HG02970 (cell line): Measurements from ENCODE around the gene LDB3.
A peak's percentile ranks its signal among the peaks of the same experiment; 100 is the strongest.
"Not testable (repeated sequence)": the region's sequence is repeated elsewhere in the genome, so short reads cannot be mapped to it uniquely, and the experiment has no call there.

Source experiments
- ATAC-seq: cut with Tn5 transposase; IDR thresholded peaks from one replicate; pipeline ENCODE4 v1.9.1; 2021; ENCODE audit warnings: mild to moderate bottlenecking, moderate library complexity, moderate number of reproducible peaks; ENCODE audit not compliant: unreplicated experiment, low FRiP score

Gene LDB3, protein sequence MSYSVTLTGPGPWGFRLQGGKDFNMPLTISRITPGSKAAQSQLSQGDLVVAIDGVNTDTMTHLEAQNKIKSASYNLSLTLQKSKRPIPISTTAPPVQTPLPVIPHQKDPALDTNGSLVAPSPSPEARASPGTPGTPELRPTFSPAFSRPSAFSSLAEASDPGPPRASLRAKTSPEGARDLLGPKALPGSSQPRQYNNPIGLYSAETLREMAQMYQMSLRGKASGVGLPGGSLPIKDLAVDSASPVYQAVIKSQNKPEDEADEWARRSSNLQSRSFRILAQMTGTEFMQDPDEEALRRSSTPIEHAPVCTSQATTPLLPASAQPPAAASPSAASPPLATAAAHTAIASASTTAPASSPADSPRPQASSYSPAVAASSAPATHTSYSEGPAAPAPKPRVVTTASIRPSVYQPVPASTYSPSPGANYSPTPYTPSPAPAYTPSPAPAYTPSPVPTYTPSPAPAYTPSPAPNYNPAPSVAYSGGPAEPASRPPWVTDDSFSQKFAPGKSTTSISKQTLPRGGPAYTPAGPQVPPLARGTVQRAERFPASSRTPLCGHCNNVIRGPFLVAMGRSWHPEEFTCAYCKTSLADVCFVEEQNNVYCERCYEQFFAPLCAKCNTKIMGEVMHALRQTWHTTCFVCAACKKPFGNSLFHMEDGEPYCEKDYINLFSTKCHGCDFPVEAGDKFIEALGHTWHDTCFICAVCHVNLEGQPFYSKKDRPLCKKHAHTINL

DNA sequence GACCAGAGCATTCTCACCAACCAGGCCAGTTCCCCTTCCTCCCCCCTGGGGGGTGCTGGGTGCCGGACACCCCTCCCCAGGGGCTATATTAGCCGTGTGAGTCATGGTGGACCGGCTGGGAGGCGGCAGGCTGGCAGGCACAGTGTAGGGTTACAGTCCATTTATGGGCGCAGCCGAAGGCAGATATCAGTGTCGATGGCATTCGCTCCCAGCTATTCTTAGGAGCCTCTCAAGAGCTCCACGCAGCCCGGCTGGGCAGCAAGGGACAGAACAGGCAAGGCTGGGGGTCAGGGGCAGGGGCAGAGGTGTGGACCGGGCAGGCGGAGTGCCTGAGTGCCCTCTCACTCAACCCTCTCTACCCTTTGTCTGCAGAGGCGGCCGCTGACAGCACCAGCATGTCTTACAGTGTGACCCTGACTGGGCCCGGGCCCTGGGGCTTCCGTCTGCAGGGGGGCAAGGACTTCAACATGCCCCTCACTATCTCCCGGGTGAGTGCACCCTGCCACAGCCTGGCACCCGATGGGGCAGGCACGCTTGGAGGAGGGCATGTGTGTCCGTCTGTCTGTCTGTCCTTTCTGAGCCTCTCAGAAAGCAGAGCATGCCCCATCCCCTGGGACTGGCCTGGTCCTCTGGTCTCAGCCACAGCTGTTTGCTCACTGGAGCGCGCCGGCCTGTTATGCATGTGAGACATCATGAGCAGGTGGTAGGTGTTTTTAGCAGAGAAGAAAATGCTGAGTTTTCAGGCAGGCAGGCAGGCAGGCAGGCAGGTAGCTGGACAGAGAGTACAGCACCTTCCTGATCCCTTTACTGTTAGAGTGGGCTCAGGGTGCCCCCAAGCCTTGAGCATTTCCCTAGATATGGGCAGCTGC is at the start of gene LDB3:
TSS of gene LDB3 (plus strand) at position 215 of the 869 bp plus-strand sequence. CDS start at position 396, 181 bp downstream.
- ATAC-seq, result no peak

DNA sequence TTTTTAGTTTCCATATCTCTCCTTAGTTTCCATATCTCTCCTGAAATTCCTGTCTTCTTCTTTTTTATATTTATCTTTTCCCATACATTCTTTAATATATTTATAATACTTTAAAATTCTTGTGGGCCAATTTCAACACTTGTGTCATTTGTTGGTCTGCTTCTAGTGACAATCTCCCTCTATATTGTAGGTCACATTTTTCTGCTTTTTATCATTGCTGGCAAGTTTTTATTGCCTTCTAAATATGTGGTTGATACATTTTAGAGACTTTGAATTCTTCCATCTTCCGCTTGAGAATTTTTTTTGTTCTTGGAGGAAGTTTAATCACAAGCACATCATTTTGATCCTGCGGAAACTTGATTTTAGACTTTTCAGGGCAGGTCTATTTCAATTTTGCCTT is 40.0 kb upstream of the LDB3 start:
- ATAC-seq, result no peak

DNA sequence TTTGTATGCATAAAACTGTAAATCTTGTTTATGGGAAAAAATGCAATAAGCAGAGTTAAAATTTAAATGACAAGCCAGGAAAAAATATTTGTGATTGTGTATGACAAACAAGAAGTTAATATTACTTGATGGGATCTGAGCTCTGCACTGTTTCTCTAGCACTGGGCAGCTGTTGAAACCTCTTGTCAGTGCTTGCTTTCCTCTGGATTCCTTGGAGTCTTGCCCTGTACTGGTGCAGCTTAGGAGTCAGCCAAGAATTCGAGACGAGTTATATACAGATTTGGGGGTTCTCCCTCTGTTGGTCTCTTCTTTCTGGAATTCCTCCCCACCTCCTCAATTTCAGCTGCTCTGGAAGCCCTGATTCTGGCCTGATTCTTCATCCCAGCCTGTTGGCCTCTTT is 38.2 kb upstream of the LDB3 start:
- ATAC-seq, result no peak

DNA sequence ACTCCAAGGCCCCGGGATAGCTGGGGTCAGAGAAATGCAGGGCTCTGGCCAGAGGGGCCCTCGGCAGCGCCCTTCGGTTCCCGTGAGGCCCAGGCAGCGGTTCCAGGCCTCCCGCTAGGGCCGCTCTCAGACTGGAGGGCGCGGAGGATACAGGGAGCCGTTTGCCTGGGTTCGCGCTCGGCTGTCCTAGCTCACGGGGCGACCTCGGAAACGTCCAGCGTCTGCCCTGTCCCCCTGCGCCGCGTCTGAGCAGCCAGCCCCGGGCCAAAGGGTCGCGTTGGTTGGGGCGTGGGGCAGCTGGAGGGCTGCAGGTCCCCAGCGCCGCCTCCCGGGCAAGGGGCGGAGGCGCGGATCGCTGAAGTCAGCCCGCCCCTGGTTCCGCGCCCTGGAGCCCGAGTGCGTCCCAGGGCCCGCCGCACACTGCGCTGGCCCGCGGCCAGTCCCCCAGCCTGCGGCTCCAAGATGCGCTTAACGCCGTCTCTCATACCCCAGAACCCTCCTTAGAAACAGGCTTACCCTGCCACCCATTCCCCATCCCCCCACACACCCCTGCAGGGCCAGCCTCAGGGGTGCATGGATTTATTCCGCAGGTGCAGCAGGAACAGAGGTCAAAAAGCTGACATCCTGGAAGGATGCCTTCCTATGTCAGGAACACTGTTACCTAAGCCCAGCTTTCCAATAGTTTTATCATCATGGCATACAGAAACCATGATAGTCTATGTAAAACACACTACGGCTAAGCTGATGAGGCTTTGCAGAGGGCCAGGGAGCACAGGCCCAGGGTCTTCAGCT is 36.1 kb upstream of the LDB3 start:
- no peak for ATAC-seq

DNA sequence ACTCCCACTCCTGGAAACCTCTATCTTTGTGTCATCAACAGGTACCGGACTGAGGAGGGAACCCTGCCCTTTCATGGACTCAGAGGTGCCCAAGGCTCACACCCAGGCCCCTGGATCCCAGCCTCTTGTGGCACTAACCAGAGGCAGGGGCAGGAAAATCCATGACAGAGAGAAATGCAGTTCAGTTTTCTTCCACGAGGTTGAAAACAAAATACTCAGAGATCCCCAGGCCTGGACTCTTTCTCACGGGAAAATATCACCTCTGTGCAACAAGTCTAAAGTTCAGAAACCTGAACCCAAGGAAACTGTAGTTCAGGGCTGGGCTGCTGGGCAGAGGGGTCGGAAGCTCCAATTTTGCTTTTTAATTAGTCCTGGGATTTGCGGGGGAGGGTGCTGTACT is 35.4 kb upstream of the LDB3 start:
- no peak for ATAC-seq

DNA sequence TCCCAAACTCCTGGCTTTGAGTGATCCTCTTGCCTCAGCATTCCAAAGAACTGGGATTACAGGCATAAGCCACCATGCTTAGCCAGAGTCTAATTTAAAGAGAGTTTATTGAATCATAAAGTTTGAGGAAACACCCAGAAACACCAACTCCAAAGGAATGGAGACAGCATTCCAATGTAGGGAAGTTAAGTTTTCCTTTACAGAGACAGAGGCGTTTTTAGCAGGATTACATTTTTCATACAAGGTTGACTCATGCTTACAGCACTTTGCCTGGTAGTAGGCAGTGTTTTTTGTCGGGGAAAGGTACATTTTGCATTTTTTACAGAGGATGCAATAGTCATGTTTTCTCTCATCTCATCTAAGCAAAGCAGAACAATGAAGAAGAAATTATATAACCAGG is 32.9 kb upstream of the LDB3 start:
- no peak for ATAC-seq

DNA sequence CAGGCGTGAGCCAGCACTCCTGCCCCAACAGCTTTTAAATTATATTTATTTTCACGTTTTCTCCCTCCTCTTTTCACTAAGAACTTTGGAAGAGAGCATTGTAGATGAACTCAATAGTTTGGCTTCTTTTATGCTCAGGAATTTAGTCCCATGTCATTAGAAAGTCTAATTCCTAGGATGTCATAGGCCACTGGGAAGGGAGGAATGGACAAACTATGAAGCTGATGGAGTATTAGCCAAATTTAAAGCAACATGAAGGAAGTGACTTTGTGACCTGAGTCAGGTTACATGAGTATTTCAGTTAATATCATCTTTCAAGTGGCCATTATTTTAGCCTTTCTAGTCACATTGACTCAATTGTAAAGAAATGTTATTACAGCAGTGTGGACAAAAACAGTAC is 32.0 kb upstream of the LDB3 start:
- no peak for ATAC-seq

DNA sequence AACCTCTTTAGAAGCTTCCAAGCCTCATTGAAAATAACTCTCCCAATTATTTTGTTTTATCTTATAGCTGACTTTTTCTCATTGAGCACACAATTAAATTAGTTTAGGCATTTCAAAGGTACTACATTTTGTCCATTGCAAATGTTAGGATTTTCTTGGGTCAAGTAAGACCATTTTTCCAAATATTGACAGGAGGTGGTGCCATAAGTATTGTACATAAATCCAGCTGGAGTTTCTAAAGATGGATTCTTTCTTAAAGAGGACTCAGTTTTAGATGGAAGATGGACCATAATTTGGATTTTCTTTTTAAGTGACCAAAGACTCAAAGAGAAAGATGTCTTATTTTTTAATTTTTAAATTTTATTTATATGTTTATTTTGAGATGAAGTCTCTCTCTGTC is 26.3 kb upstream of the LDB3 start:
- ATAC-seq, result no peak

DNA sequence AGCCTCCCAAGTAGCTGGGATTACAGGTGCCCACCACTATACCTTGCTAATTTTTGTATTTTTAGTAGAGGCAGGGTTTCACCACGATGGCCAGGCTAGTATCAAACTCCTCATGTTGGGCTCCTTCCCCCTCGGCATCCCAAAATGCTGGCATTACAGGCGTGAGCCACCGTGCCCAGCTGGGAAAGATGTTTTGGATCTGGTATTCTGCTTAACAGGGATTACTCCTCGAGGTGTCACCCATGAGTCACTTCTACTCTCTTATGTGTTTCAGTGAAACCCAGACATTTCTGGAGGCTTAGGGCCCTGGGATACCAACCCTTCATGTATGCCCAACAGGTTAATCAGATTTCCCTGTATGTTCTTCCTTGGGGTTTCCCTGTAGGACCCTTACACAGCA is 25.8 kb upstream of the LDB3 start:
- ATAC-seq, result no peak

DNA sequence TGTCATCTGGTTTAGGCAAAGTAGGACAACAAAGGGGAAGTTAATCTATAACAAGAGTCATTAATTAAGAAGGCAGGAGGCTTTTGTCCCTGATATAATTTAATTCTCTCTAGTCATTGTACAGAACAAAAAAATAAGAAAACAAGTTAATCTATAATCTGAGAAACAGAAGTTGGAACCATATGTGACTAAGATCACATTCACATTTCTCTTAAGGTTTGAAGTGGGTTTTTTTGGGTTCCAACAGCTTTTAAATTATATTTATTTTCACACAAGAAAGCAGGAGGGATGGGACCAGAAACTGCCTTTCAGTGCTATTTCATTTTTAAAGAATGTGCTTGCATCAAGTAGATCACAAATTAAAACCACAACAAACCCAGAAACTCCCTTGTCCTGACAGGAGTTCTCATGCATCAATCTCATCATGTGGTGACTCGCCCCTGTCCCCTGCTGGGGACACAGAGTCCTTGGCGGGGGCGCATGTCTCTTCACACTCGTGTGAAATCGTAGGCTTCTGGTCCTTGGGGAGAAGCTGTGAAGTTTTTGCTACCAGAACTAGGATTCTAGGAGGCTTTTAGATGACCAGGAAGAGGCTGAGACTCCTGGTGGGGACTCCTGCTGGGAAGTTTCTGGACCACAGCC is 24.0 kb upstream of the LDB3 start:
- peak; percentile 47 for ATAC-seq

DNA sequence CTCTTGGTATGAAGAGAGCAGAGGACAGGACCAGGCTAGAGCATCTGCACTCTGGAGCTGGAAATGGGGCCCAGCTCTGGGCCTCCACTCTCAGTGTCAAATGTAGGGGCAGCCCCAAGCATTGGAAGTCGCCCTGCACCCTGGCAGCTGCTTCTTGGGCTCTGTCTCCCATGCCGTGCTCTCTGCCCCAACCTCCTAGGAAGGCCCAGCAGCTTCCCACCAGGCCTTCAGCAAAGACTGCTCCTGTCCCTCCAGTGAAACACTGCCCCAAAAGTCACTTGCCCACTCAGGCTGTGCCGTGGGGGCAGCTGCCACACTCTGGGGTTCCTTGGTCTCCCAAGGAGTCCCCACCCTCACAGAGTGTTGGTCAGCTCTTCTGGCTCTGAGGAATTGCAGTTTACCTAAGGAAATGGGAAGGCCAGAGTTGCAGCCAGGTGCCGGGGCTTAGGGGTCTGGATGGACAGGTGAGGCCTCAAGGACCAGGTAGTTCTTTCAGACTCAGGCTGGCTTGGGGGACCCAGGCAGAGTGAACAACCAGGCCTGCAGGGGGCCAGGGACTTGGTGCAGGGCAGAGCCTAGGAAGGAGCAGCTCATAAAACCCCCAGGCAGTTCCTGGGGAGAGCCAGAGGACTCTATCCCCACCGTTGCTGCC is 23.4 kb upstream of the LDB3 start:
- ATAC-seq, result peak; percentile 22

DNA sequence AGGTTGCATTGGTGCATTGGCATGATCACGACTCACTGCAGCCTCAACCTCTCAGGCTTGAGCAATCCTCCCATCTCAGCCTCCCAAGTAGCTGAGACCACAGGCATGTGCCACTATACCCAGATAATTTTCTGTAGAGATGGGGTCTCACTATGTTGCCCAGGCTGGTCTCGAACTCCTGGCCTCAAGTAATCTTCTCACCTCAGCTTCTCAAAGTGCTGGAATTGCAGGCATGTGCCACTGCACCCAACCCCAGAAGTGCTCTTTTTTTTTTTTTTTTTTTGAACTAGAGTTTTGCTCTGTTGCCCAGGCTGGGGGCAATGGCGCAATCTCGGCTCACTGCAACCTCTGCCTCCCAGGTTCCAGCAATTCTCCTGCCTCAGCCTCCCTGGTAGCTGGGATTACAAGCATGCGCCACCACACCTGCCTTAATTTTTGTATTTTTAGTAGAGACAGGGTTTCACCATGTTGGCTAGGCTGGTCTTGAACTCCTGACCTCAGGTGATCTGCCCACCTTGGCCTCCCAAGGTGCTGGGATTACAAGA is 22.6 kb upstream of the LDB3 start:
- not testable (repeated sequence) for ATAC-seq

DNA sequence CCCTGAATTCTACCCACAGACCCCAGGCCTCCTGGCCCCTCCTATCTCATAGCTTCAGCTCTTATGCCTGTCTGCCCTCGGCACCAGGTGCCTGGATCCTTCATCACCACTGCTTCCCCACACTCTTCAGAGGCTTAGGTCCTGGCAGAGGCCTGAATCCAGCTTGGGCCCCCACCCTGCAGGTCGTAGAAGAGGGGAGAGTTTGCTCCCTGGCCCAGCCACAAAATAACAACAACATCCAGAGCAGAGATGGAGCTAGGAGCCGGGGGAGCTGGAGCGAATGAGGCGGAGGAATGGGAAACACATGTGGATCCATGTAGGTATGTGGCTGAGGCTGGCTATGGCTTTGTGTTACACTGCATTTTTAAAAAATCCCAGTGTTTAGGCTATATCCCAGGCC is 21.8 kb upstream of the LDB3 start:
- no peak for ATAC-seq

DNA sequence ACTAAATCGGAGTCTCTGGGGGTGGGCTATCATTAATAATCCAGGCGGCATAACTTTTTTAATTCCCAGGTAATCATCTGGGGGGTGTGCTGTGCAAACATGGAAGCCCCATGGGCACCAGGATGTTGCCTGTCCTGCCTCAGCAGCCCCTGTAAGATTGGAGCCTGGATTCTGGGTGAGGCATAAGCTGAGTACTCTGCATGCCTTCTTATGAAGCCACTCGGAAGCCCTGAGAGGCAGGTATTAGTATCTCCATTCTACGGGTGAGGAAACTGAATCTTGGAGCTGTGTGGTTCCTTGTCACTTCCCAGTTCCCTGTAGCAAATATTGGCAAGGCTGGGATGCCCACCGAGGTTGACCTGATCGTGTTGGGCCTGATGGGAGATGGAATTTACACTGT is 21.4 kb upstream of the LDB3 start:
- no peak for ATAC-seq

DNA sequence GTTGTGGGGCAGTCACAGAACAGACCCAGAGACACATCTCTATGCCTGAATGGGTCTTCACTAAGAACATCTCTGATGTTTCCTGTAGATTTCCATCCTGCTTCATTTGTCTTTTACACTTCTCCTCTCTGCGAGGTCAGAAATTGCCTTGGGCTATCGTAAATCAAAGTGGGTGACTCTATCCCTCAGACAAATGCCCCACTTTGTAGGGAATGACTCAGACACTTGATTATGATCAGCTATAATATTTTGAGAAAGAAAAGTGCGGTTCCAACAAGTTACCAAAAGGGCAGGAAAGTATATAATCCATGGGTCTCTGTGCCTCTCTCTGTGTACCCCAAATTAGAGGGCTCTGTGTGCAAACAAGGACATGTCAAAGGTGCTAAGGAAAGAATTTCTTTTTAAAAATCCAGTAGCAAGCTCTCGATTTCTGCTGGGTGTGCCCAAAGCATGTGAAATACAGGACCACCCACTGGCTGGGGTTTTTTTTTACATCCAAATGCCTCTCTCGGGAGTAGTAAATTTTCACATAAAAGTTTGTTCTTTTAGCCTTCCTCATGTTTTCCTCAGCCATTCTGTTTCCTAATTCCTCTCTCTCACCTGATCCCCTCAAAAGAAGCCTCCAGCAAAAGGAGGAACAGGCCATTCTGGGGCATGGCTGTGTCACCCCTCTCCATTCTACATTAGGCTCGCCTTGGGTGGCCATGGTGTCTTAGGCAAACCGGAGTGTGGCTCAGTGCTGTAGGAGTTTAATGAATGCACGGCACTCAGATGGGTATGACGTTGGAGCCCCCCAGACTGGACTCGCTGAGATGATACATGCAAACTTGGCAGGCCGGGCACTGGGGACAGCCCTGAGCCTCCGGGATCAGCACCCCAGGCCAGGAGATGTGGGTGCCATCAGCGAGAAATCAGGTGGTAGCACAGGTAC is 20.3 kb upstream of the LDB3 start:
- ATAC-seq, result no peak

DNA sequence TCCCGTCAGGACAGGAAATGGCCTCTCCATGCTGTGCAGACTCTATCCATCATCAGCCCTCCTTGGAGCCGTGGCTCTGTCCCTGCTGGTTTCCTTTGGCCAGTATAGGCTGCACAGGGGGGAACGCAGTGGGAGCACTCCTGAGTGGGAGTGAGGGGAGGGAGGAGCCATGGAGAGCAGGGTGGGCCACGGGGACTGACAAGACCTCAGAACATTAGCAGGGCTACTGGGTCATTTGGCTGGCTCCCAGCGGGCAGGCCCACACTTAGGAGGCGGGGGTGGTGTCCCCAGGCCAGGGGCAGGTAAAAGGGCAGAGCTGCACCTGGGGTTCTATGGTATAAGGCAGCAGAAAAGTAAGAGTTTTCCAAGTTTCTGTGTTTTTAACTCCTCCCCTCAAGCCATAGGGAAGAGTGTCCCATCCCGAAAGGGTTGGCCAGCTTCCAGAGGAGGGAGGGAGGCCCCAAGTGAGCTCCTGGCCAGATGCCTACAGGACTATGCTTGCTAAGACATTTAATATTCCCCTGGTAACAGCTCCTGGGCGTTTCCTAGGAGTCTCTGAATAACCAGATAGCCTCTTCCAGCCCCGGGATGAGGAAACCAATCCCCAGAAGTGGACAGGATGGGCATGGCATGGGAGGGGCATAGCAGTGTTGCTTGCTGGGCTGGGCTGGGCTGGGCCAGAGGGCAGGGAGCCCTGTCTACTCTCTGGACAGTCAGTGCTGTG is 19.4 kb upstream of the LDB3 start:
- ATAC-seq, result no peak

DNA sequence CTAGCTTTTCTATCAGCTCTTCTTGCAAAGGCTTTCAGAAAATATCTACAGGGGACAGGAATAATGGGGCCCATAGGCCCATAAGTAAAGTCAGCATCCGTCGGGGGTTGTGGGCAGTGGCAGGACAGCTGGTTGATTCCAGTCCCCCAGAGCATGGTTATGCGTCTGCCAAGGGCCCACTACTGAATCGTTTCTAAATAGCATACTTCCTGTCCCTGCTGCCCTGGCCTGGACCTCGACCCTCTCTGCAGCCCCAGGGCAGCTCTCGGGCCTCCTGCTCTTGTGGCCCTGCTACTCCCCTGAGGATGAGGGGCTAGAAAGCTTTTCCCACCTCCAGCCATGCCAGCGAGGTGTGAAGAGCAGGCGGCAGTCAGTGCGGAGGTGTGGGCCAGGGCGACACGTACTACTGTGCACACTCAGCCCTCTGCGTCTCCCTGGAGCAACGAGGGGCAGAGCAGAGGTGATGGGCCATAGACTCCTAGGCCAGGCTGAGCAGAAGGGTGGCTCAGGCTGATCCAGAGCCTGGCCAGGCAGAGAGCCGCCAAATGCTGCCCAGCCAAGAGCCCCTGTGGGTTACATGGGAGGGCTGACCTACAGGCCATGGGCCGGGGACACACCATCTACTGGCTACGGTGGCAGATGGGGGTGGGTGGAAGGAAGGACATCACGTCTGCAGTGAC is 18.7 kb upstream of the LDB3 start:
- no peak for ATAC-seq
